Endothelial cell of umbilical vein (primary cell): Measurements from ENCODE around the gene FBLN2. TPM values are rescaled to one million over a fixed set of nuclear protein-coding genes. Genes with fewer than 3 reads are reported as not detected.

Experiments
- BruUV-seq: library from RNA; stranded (reverse); fragments of 400-500 nt; replicated peaks from 2 replicates; lab custom pipeline; 2021; lab: Mats Ljungman, UMichigan
- CTCF ChIA-PET: fragments of 300-600, 350-600 bp; sonication (Branson Sonifier 250); formaldehyde crosslinking; loops from one replicate; lab custom pipeline; 2021; ENCODE audit warnings: antibody characterized with exemption, inconsistent platforms; lab: Charles Lee
- POLR2A ChIA-PET: fragments of 300-600, 350-600 bp; sonication (Branson Sonifier 250); formaldehyde crosslinking; loops from one replicate; lab custom pipeline; 2021; ENCODE audit warnings: antibody characterized with exemption, inconsistent platforms; lab: Charles Lee
- DNase-seq: peaks from one replicate; pipeline ENCODE4 v3.0.0-alpha.2; 2011; ENCODE audit warnings: low read depth, low spot score
- FAIRE-seq: peaks from 2 replicates; lab custom pipeline; 2011; peaks lifted over from hg19 to GRCh38; lab: Jason Lieb, UNC
- H2AFZ ChIP-seq: 2 replicates; pipeline ENCODE4 v1.6.0; 2012; ENCODE audit warnings: low read depth, low read length, control low read depth, inconsistent platforms
- H3K27ac ChIP-seq: 2 replicates; pipeline ENCODE4 v1.5.1; 2011; ENCODE audit warnings: low read depth, mild to moderate bottlenecking, control low read depth, low read length, moderate library complexity; ENCODE audit not compliant: insufficient read depth
- H3K27me3 ChIP-seq, 2 experiments: 2 replicates each; pipeline versions ENCODE4 v1.6.0 to v1.6.1; 2011; ENCODE audit warnings: low read length in 2 of 2, mixed read lengths in 1 of 2; ENCODE audit not compliant: control insufficient read depth in 2 of 2, insufficient read depth in 2 of 2
- H3K36me3 ChIP-seq, 2 experiments: 2 replicates in 1 of 2; 3 replicates in 1 of 2; pipeline ENCODE4 v1.5.1; 2011; ENCODE audit warnings: low read length in 2 of 2, mild to moderate bottlenecking in 1 of 2, moderate library complexity in 1 of 2; ENCODE audit not compliant: control insufficient read depth in 2 of 2, insufficient read depth in 2 of 2; ENCODE audit errors: extremely low read depth in 1 of 2
- H3K4me1 ChIP-seq: 3 replicates; pipeline ENCODE4 v1.5.1; 2011; ENCODE audit warnings: mild to moderate bottlenecking, low read length; ENCODE audit not compliant: control insufficient read depth, insufficient read depth; ENCODE audit errors: extremely low read depth
- H3K4me2 ChIP-seq: 2 replicates; pipeline ENCODE4 v1.6.1; 2011; ENCODE audit warnings: low read length, control low read depth, mixed read lengths; ENCODE audit not compliant: insufficient read depth
- H3K4me3 ChIP-seq, 3 experiments: fragments of 200-600 bp in 1 of 3; sonication (generic), shearing (Covaris generic) in 1 of 3; replicated peaks in 1 of 3; 2 replicates each; pipeline ENCODE4 v1.5.1; 2011 to 2016; ENCODE audit warnings: control low read depth in 3 of 3, low read length in 3 of 3, mild to moderate bottlenecking in 2 of 3, inconsistent platforms in 1 of 3, low read depth in 1 of 3, moderate library complexity in 1 of 3; ENCODE audit not compliant: insufficient read depth in 1 of 3
- H3K79me2 ChIP-seq: 2 replicates; pipeline ENCODE4 v1.6.0; 2012; ENCODE audit warnings: low read length, inconsistent platforms; ENCODE audit not compliant: control insufficient read depth, insufficient read depth
- H3K9ac ChIP-seq: replicated peaks from 2 replicates; pipeline ENCODE3; 2011; ENCODE audit warnings: low read length, control low read depth; ENCODE audit not compliant: insufficient read depth; ENCODE audit errors: extremely low read depth
- H3K9me1 ChIP-seq: replicated peaks from 3 replicates; pipeline ENCODE4 v1.6.0; 2011; ENCODE audit warnings: mild to moderate bottlenecking, low read length; ENCODE audit not compliant: control insufficient read depth, insufficient read depth; ENCODE audit errors: extremely low read depth
- H3K9me3 ChIP-seq: replicated peaks from 2 replicates; pipeline ENCODE4 v1.5.1; 2012; ENCODE audit warnings: low read length, inconsistent platforms; ENCODE audit not compliant: control insufficient read depth, insufficient read depth
- H4K20me1 ChIP-seq: replicated peaks from 2 replicates; pipeline ENCODE3; 2011; ENCODE audit warnings: mild to moderate bottlenecking, low read length; ENCODE audit not compliant: control insufficient read depth, insufficient read depth; ENCODE audit errors: extremely low read depth
- CTCF ChIP-seq, 2 donors: IDR thresholded peaks; 1 replicate in 1 of 2; 2 replicates in 1 of 2; pipeline ENCODE4 v1.5.1; 2011; ENCODE audit warnings: low read length in 2 of 2, mild to moderate bottlenecking in 2 of 2, moderate library complexity in 2 of 2, control low read depth in 1 of 2, inconsistent platforms in 1 of 2, low read depth in 1 of 2; ENCODE audit not compliant: insufficient read depth in 1 of 2; ENCODE audit errors: extremely low read depth in 1 of 2
- EZH2 ChIP-seq: IDR thresholded peaks from 2 replicates; pipeline ENCODE4 v1.6.1; 2012; ENCODE audit warnings: borderline replicate concordance, low read depth, mild to moderate bottlenecking, moderate library complexity, low read length, inconsistent platforms; ENCODE audit not compliant: severe bottlenecking
- FOS ChIP-seq: IDR thresholded peaks from 2 replicates; pipeline ENCODE4 v1.6.1; 2011; ENCODE audit warnings: mild to moderate bottlenecking, low read length, moderate library complexity, borderline replicate concordance; ENCODE audit not compliant: insufficient read depth
- GATA2 ChIP-seq: IDR thresholded peaks from 2 replicates; pipeline ENCODE4 v1.7.0; 2011; ENCODE audit warnings: low read depth, mild to moderate bottlenecking, moderate library complexity, mixed read lengths, low read length; ENCODE audit not compliant: insufficient read length, insufficient read depth
- JUN ChIP-seq: IDR thresholded peaks from 2 replicates; pipeline ENCODE4 v1.6.1; 2011; ENCODE audit warnings: borderline replicate concordance, low read depth; ENCODE audit not compliant: insufficient read length, insufficient read depth
- MAX ChIP-seq: IDR thresholded peaks from 2 replicates; pipeline ENCODE4 v1.6.1; 2011; ENCODE audit not compliant: insufficient read depth, insufficient read length
- MYC ChIP-seq: IDR thresholded peaks from one replicate; pipeline ENCODE4 v1.6.1; 2011; ENCODE audit warnings: mild to moderate bottlenecking, low read depth, low read length
- POLR2A ChIP-seq: IDR thresholded peaks from 2 replicates; pipeline ENCODE4 v1.6.1; 2012; ENCODE audit warnings: low read depth, mild to moderate bottlenecking, control low read depth, low read length
- POLR2AphosphoS5 ChIP-seq: IDR thresholded peaks from 2 replicates; pipeline ENCODE4 v1.6.1; 2012; ENCODE audit warnings: low read depth, mild to moderate bottlenecking, control low read depth, low read length, moderate library complexity; ENCODE audit not compliant: insufficient read depth
- dilution Hi-C: fragments of 300-500 bp; cut with MboI; formaldehyde crosslinking; loops from one replicate; pipeline ENCODE4 v1.15.0; 2019; ENCODE audit warnings: low sequenced_read_pairs; ENCODE audit not compliant: extremely low pct_ligation_motif_present
- intact Hi-C: fragments of 100-400 bp; cut with micrococcal nuclease; formaldehyde crosslinking; loops from one replicate; pipeline ENCODE4 v1.10.0; 2022
- polyA plus RNA-seq, 4 experiments: library from polyadenylated mRNA; depleted of rRNA in 3 of 4; stranded (reverse) in 3 of 4; unstranded in 1 of 4; fragments of >200 nt; gene quantifications; 2 replicates each; pipeline versions ENCODE4 v1.2.1 to v1.2.3, GENCODE V29; 2011 to 2012; ENCODE audit warnings: missing spikeins in 1 of 4
- total RNA-seq: library from RNA; stranded (reverse); gene quantifications from 2 replicates; pipeline ENCODE4 v1.2.3, GENCODE V29; 2021

FBLN2 gene
- total and polyA plus RNA-seq, 2 donors (not counting 3 experiments of a cell fraction or from before 2014, with no cell fraction given) = 1.4 to 1.9 TPM

GRCh38 chr3:13574083-13574797, 25.3 kb downstream of the FBLN2 start:
- FAIRE-seq (no peak), DNase-seq (no peak)
- Histone ChIP-seq H2AFZ (no peak overlapping the region), H3K27me3 (no peaks in the 10 kb centered on the region), H3K36me3 (no peaks in the 10 kb centered on the region), H3K4me1 (no peaks in the 10 kb centered on the region), H3K9ac (no peak overlapping the region), H3K27ac (no peak overlapping the region), H3K4me2 (no peak overlapping the region), H3K9me3 (no peaks in the 10 kb centered on the region), H4K20me1 (no peaks in the 10 kb centered on the region), H3K4me3 (no peak overlapping the region), H3K79me2 (no peaks in the 10 kb centered on the region), H3K9me1 (no peaks in the 10 kb centered on the region)
- dilution Hi-C loops (no loop called here), intact Hi-C loops (no loop called here)
- CTCF ChIA-PET = interaction anchor here (0.6 to 1.0 kb wide), 2 partner anchors 74 to 1117 kb away, joined by 3 read pairs; no protein-coding TSS in a partner anchor
- POLR2A ChIA-PET = no interaction called here
- no TSS peak for BruUV-seq
- TF ChIP-seq MAX = no peak

GRCh38 chr3:13574798-13575451, 26.0 kb downstream of the FBLN2 start:
- CTCF ChIA-PET = interaction anchor here (0.9 to 1.2 kb wide), 4 partner anchors 47 to 83 kb away, joined by 3 read pairs; no protein-coding TSS in a partner anchor
- POLR2A ChIA-PET = no interaction called here
- intact Hi-C loops (no loop called here), dilution Hi-C loops (no loop called here)
- DNase-seq (no peak), FAIRE-seq (no peak)
- Histone ChIP-seq H3K27ac (no peak overlapping the region), H4K20me1 (no peaks in the 10 kb centered on the region), H3K4me3 (no peak overlapping the region), H3K9ac (no peak overlapping the region), H3K27me3 (no peaks in the 10 kb centered on the region), H2AFZ (no peak overlapping the region), H3K79me2 (no peaks in the 10 kb centered on the region), H3K4me2 (no peak overlapping the region), H3K9me3 (no peaks in the 10 kb centered on the region), H3K4me1 (no peaks in the 10 kb centered on the region), H3K36me3 (no peaks in the 10 kb centered on the region), H3K9me1 (no peaks in the 10 kb centered on the region)
- BruUV-seq = no TSS peak
- TF ChIP-seq FOS (no peak), POLR2AphosphoS5 (no peak), EZH2 (no peak), JUN (no peak), POLR2A (no peak), MYC (no peak), CTCF (IDR thresholded peaks at IDR 0.05; ENCODE audit: extremely low read depth in 1 of 2, insufficient read depth in 1 of 2, low read depth in 1 of 2, low read length in 2 of 2) (no peak), MAX (no peak), GATA2 (no peak)
